ENCODE measurements around the gene TEX44.

- TF ChIP-seq, protein P1, sequence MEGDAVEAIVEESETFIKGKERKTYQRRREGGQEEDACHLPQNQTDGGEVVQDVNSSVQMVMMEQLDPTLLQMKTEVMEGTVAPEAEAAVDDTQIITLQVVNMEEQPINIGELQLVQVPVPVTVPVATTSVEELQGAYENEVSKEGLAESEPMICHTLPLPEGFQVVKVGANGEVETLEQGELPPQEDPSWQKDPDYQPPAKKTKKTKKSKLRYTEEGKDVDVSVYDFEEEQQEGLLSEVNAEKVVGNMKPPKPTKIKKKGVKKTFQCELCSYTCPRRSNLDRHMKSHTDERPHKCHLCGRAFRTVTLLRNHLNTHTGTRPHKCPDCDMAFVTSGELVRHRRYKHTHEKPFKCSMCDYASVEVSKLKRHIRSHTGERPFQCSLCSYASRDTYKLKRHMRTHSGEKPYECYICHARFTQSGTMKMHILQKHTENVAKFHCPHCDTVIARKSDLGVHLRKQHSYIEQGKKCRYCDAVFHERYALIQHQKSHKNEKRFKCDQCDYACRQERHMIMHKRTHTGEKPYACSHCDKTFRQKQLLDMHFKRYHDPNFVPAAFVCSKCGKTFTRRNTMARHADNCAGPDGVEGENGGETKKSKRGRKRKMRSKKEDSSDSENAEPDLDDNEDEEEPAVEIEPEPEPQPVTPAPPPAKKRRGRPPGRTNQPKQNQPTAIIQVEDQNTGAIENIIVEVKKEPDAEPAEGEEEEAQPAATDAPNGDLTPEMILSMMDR (IDR thresholded peaks at IDR 0.05 in 2 of 3, conservative IDR thresholded peaks at IDR 0.05 in 1 of 3; ENCODE audit: borderline replicate concordance in 1 of 3, insufficient read depth in 1 of 3, low read depth in 2 of 3, low read length in 2 of 3): no peak
- TF ChIP-seq EZH2phosphoT487 (IDR thresholded peaks at IDR 0.05; ENCODE audit: borderline replicate concordance) (no peak), POLR2AphosphoS5 (IDR thresholded peaks at IDR 0.05; ENCODE audit: low read depth, low read length) (no peak), POLR2A (IDR thresholded peaks at IDR 0.05; ENCODE audit: borderline replicate concordance, extremely low read depth, insufficient read depth, insufficient read length) (no peak)
Measured at GRCh38 chr2:231640241-231640640, 47.6 kb downstream of the TEX44 start.
